ENCODE measurements around the gene OPN1SW. TPM values are rescaled to one million over a fixed set of nuclear protein-coding genes. Genes with fewer than 3 reads are reported as not detected.

OPN1SW gene
- total and polyA plus RNA-seq, 9 of the 15 experiments (the other 6 are each of a cell fraction or from before 2014, with no cell fraction given) = 0.84 to 1.0 TPM; not detected in 7

DNA sequence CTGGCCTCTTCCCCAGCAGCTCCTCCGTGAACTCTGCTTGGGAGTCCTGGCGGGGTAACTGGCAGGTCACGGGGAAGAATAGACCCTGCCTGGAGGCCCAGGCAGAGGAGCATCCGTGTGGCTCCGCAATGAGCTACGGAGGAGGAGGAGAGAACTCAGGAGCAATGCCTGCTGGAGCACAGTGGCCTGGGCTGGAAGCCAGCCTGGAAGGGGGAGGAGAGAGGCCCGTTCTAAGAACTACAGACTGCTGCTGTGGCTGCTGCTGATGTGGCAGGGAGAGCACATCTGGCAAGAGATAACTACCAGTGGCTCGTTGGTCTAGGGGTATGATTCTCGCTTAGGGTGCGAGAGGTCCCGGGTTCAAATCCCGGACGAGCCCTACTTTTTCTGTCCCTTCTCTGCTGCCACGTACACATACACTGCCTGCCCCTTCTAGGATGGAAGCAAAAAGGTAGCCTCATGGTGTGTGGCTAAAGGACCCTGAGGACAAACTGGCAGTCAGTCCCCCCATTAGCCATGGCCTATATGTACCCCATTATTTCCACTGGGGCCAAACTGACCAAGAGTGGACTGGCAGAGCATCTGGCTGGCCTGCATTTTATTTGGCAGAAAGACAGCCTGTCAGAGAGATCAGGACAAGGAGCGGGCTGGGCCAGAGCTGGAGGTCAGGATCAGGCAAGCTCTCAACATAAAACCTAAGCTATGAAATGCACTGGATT, 7.7 kb upstream of the OPN1SW start (continued):
- TF ChIP-seq PHF21A (IDR thresholded peaks at IDR 0.05; ENCODE audit: borderline replicate concordance, low read depth) = peak; percentile 92
- TF ChIP-seq ADNP (tag; IDR thresholded peaks at IDR 0.05) = peak; percentile 95
- TF ChIP-seq ZNF444 (CRISPR knock-in tag; IDR thresholded peaks at IDR 0.05) = no peak
- TF ChIP-seq, protein P1, sequence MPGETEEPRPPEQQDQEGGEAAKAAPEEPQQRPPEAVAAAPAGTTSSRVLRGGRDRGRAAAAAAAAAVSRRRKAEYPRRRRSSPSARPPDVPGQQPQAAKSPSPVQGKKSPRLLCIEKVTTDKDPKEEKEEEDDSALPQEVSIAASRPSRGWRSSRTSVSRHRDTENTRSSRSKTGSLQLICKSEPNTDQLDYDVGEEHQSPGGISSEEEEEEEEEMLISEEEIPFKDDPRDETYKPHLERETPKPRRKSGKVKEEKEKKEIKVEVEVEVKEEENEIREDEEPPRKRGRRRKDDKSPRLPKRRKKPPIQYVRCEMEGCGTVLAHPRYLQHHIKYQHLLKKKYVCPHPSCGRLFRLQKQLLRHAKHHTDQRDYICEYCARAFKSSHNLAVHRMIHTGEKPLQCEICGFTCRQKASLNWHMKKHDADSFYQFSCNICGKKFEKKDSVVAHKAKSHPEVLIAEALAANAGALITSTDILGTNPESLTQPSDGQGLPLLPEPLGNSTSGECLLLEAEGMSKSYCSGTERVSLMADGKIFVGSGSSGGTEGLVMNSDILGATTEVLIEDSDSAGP (CRISPR knock-in tag; IDR thresholded peaks at IDR 0.05) = no peak
- no peak for TF ChIP-seq MEF2A (IDR thresholded peaks at IDR 0.05; ENCODE audit: control insufficient read depth, low read depth, low read length)
- TF ChIP-seq RCOR1 (IDR thresholded peaks at IDR 0.05; ENCODE audit: borderline replicate concordance in 1 of 2, low read depth in 2 of 2, low read length in 2 of 2) = peak; percentile 80 to 95; a peak in 3 of 4 replicates
- TF ChIP-seq POLR2G (IDR thresholded peaks at IDR 0.05; ENCODE audit: low read depth, low read length) = peak; percentile 44; the same call in 1 of the 2 replicates
- TF ChIP-seq RFX7 (CRISPR knock-in tag; IDR thresholded peaks at IDR 0.05) = no peak
- peak; percentile 73; the same call in 1 of the 2 replicates for TF ChIP-seq BCOR (IDR thresholded peaks at IDR 0.05)
- peak; percentile 81; the same call in 1 of the 2 replicates for TF ChIP-seq MYNN (IDR thresholded peaks at IDR 0.05)
- TF ChIP-seq MYNN (CRISPR knock-in tag; IDR thresholded peaks at IDR 0.05) = no peak
- TF ChIP-seq HDAC8 (tag; IDR thresholded peaks at IDR 0.05) = peak; percentile 88; the same call in 1 of the 2 replicates

All from K562 (cell line).